Mesodermal cell (in vitro differentiated cells): Measurements from ENCODE around the gene YTHDF1. TPM values are rescaled to one million over a fixed set of nuclear protein-coding genes. Genes with fewer than 3 reads are reported as not detected.

Experiments
- H3K27ac ChIP-seq: 2 replicates; pipeline ENCODE4 v1.7.0; 2013; ENCODE audit warnings: mild to moderate bottlenecking, low read depth, low read length, moderate library complexity; ENCODE audit not compliant: severe bottlenecking
- H3K36me3 ChIP-seq: 2 replicates; pipeline ENCODE4 v1.7.1; 2013; ENCODE audit warnings: mild to moderate bottlenecking, low read length, moderate library complexity; ENCODE audit not compliant: control insufficient read depth, insufficient read depth
- H3K4me1 ChIP-seq: one replicate; pipeline ENCODE4 v1.7.1; 2013; ENCODE audit warnings: mild to moderate bottlenecking, low read length; ENCODE audit not compliant: insufficient read depth, control insufficient read depth, poor library complexity, severe bottlenecking
- H3K4me3 ChIP-seq: 2 replicates; pipeline ENCODE4 v1.7.0; 2013; ENCODE audit warnings: low read length, control low read depth, mild to moderate bottlenecking; ENCODE audit not compliant: insufficient read depth, poor library complexity, severe bottlenecking; ENCODE audit errors: extremely low read depth
- H3K9me3 ChIP-seq: 2 replicates; pipeline ENCODE4 v1.7.1; 2013; ENCODE audit warnings: mild to moderate bottlenecking, low read length, moderate library complexity; ENCODE audit not compliant: control insufficient read depth
- WGBS, 2 experiments: methylation state at CpG; one replicate each; pipeline ENCODE4 v1.1.5; 2013; ENCODE audit warnings: missing lambda C conversion rate in 2 of 2; ENCODE audit not compliant: insufficient coverage in 2 of 2; 5-methylcytosine and 5-hydroxymethylcytosine counted together
- polyA plus RNA-seq, 2 experiments: library from polyadenylated mRNA; stranded (reverse); fragments of 50-300 nt; gene quantifications; one replicate each; pipeline ENCODE4 v1.2.3, GENCODE V29; 2013

YTHDF1 gene
- 36.3 TPM for polyA plus RNA-seq (2013, experiment 1 of 2)
- polyA plus RNA-seq (2013, experiment 2 of 2): 29.8 TPM

DNA sequence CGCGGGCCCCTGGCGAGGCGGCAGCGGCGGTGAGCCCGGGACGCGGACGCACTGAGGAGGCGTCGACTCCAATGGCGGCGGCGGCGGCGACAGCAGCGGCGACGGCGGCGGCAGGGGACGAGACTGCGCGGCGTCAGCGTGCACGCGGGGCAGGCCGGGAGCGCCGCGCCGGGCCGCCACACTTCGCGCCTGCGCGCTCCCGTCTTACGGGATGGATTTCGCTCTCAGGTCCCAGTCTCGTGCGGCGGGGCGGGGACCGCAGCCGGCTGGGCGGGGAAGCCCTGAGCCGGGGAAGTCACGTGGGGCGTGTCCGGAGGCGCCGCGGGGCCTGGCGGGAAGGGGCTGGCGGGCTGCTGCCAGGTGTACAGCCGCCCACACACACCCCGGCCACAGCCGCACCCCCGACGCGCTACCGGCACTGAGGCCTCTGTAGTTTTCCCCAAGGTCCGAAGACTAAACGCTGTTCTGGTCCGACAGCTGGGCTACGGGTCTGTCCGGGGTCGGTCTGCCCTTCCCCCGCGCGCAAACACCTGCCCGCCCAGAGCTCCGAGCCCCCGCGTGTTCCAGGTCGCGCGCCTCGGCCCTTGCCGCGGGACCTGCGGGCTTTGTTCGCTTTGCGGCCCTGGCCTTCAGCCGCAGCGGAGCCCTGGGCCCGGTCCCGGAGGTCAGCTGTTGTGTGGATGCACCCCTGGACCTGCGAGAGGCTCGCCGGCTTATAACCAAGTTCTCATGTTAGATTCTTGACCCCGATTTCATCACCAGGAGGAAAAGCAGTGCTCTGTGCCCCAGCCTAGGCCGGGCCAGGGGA lies at the start of gene YTHDF1:
TSS of gene YTHDF1 (minus strand) at position 91 of the 808 bp plus-strand sequence. CDS start 239 bp downstream, outside the sequence.
- peak within 1 kb of the TSS; percentile 78 for H3K27ac ChIP-seq
- peaks cover 38% of the 10 kb centered on the region for H3K36me3 ChIP-seq
- WGBS, 2 experiments: 3 to 4% methylated on average over 75 to 89 of the region's 96 CpGs

DNA sequence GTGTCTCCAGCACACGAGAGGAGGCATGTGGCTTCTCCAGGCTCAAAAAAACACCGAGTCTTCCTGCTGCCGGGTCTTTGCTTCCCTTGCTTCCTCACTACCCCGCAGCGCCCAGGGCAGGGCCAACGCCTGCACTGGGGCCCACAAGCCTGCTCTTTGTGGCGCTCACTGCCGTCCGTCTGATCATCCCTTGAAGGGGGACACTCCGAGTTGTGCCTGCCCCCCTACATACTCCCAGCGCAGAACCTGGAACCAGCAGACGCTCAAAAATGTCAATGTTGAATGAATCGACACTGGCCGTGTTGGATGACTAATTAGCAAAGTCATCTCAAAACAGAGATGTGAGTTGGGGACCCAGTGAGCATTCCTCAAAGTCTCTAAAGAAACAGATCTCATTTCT lies 48.6 kb upstream of the YTHDF1 start:
- no peaks in the 10 kb centered on the region for H3K36me3 ChIP-seq
- no peak overlapping the region for H3K27ac ChIP-seq
- peaks cover 41% of the 10 kb centered on the region for H3K4me1 ChIP-seq
- no peak overlapping the region for H3K4me3 ChIP-seq
- H3K9me3 ChIP-seq: no peaks in the 10 kb centered on the region
- 83 to 84% methylated on average over 14 of the region's 14 CpGs for WGBS, 2 experiments

More for the DNA sequence above, at the start of gene YTHDF1:
- peak within 1 kb of the TSS; percentile 96 for H3K4me3 ChIP-seq
- no peaks in the 10 kb centered on the region for H3K9me3 ChIP-seq
- H3K4me1 ChIP-seq: peaks cover 16% of the 10 kb centered on the region

DNA sequence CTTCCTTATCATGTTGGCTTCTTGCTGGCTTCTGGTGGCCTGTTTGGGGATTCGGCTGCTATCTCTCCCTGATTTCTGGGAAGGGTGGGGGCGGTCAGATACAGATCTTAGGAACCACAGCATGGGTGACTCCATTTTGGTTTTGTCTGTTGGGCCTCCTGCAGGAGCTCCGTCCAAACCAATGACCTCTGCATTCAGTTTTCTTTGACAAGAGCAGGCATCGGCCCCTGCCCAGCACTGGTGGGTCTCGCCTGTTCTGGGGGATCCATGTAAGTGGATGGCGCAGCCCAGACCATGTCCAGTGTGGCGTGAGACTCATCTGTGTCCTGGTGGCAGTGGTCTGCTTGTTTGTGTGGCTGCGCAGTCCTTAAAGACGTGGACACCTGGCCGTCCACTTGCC lies 48.1 kb upstream of the YTHDF1 start:
- Histone ChIP-seq H3K36me3 (no peaks in the 10 kb centered on the region), H3K27ac (no peak overlapping the region), H3K9me3 (no peaks in the 10 kb centered on the region), H3K4me3 (no peak overlapping the region), H3K4me1 (peaks cover 42% of the 10 kb centered on the region)
- WGBS, 2 experiments: 92 to 95% methylated on average over 9 to 10 of the region's 10 CpGs

DNA sequence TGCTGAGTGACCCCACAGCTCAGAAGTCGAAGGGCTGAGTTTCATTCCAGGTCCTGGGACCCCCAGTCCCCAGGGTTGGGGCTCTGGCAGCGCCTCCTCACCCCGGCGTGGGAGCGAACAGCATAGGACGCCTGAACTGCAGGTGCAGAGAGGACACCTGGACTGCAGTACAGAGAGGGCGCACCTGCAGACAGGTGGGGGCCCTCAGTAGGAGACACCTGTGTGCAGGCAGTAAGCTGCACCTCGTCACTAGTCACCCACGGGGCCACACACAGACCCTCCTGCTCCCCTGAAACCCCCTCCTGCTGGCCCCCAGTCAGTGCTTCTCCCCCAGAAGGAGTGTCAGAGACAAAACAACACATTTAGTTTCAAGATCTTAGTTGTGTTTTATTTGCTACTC lies 46.9 kb upstream of the YTHDF1 start:
- Histone ChIP-seq H3K27ac (no peak overlapping the region), H3K4me3 (no peak overlapping the region), H3K9me3 (no peaks in the 10 kb centered on the region), H3K36me3 (no peaks in the 10 kb centered on the region), H3K4me1 (peaks cover 40% of the 10 kb centered on the region)
- 96 to 98% methylated on average over 9 of the region's 9 CpGs for WGBS, 2 experiments

DNA sequence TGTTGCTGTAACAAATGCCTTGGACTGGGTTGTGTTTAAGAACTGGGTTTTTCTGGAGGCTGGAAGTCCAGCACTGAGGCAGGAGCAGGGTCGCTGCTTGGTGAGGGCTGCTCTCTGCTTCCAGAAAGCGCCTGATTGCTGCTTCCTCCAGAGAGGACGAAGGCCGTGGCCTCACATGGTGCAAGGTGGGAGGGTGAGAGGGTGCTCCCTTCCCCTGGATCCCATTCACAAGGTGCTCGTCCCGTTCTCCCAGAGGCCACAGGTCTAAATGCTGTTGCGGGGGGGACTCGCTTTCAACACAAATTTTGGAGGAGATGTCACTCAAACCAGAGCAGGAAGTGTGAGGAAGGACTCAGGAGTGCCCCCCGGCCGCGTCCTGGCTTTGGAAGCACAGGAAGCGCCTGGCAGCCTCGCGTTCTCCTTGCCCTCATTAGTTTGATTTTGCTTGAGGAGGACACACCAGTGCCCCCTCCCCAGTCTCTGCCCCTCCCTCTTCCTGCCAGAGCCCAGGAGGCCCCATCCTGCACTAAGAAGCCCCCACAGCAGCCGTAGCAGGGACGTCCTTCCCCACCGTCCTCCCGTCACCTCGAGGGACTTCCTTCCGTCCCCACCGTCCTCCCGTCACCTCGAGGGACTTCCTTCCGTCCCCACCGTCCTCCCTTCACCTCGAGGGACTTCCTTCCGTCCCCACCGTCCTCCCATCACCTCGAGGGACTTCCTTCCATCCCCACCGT lies 46.0 kb upstream of the YTHDF1 start:
- Histone ChIP-seq H3K27ac (peak overlapping the region; percentile 62), H3K36me3 (no peaks in the 10 kb centered on the region), H3K4me1 (peaks cover 36% of the 10 kb centered on the region), H3K9me3 (no peaks in the 10 kb centered on the region), H3K4me3 (no peak overlapping the region)
- WGBS, 2 experiments: 81 to 84% methylated on average over 24 of the region's 30 CpGs

DNA sequence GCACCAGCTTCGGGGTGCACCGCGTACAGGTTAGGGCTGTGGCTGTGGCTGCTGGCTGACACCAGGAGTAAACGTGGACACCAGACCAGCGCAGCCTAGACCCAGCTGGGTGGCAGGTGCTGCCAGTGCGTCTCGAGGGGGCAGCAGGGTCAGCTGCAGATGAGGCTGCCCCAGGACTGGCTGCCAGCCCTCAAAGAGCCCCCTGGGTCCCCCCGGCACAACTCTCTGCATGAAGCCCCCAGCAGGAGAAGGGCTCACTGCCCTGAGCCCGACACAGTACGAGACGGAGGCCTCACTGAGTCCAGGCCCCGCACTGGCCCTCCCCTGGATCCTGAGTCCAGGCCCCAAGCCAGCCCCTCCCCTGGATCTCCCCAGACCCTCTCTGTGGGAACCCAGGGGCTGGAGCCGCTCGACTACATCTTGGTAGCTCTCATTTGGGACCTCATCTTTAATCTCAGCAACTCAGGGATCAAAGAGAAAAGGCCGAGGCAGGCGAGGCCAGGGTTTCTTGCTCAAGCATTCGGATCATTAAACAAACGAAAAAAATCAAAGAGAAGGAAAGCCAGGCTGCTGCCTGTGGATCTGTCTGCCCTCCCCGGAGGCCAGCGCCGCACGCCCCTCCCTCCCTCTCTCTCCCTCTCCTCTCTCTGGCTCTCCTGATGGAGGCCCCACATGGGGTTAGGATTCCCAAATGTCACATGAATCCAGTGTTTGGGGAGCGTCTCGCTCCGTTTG lies 45.3 kb upstream of the YTHDF1 start:
- H3K4me3 ChIP-seq: no peak overlapping the region
- WGBS, 2 experiments: 61 to 67% methylated on average over 18 of the region's 25 CpGs
- H3K9me3 ChIP-seq: no peaks in the 10 kb centered on the region
- peaks cover 34% of the 10 kb centered on the region for H3K4me1 ChIP-seq
- H3K36me3 ChIP-seq: no peaks in the 10 kb centered on the region
- peak overlapping the region; percentile 62 for H3K27ac ChIP-seq

DNA sequence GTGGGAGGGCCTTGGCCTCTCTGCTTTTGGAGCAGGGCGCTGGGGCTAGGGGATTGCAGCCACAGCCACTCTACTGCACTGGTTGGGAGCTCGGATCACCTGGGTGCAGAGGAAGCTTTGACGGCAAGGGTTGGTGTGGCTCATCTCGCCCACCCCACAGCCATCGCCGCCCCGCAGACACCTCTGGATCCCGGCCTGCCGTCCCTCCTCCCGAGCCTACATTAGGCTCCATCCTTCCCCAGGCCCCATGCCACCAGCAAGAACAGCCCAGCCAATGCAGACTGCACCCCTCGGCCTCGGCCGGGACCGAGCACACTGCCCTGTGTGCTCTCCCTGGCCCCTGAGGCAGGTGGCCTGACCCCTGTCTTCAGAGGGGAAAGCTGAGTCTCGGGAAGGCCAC lies 44.6 kb upstream of the YTHDF1 start:
- H3K4me1 ChIP-seq: peaks cover 33% of the 10 kb centered on the region
- H3K4me3 ChIP-seq: no peak overlapping the region
- WGBS, 2 experiments: 90 to 92% methylated on average over 11 to 15 of the region's 15 CpGs
- H3K36me3 ChIP-seq: no peaks in the 10 kb centered on the region
- H3K27ac ChIP-seq: no peak overlapping the region
- H3K9me3 ChIP-seq: no peaks in the 10 kb centered on the region

DNA sequence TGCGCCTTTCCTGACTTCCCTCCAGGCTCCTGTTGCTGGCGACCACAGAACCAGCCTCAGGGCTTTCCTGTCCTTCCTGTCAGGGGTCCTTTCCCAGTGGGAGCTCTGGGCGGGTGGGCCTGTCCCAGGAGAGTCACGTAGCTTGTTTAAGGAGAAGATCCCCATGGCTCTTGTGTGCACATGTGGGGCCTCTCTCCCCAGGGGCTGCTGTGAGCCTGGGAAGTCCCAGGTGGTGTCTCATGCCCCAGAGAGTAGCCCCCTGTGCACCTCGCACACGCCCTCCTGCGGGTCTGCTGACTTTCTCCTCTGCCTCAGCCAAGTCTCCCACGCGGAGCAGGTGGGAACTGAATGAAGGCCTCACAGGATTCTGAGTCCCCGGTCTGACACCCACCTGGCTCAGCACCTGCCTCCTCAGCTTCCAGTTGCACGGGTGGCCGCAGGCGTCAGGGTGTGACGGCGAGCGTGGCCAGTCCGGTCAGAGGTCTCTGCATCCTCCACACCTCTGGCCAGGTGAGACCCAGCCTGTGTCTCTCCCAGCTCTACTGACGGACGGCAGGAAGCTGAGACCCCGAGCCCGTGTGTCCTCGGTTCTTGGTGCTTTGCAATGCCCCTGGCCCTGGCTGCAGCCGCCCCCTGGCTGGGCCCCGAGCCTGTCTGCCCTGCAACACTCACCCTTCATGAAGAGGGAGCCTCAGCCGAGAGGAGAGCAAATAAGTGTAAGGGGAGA lies 44.0 kb upstream of the YTHDF1 start:
- H3K4me3 ChIP-seq: no peak overlapping the region
- H3K27ac ChIP-seq: no peak overlapping the region
- H3K4me1 ChIP-seq: peaks cover 33% of the 10 kb centered on the region
- WGBS, 2 experiments: 92 to 93% methylated on average over 15 to 22 of the region's 25 CpGs
- H3K36me3 ChIP-seq: no peaks in the 10 kb centered on the region
- no peaks in the 10 kb centered on the region for H3K9me3 ChIP-seq

DNA sequence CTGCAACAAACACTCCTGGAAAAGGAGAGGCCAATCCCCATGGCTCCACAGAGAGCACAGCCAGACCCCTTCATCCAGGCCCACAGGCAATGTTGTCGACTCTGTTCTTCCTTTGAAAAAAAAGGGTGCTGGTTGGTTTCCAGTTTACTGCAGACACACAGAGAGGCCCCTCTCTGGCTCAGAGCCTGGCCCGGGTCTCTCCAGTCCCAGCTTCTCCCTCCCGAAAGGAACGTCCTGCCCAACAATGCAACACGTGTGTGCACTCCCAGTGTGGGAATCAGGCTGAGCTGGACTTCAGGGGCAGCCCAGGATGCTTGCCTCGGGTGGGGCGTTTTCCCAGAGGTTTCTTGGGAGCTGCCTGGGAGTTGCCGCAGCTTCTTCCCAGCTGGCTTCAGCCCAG lies 42.9 kb upstream of the YTHDF1 start:
- Histone ChIP-seq H3K4me3 (no peak overlapping the region), H3K36me3 (no peaks in the 10 kb centered on the region), H3K4me1 (peaks cover 29% of the 10 kb centered on the region), H3K9me3 (no peaks in the 10 kb centered on the region), H3K27ac (no peak overlapping the region)
- WGBS, 2 experiments: 84 to 86% methylated on average over 7 to 8 of the region's 8 CpGs

DNA sequence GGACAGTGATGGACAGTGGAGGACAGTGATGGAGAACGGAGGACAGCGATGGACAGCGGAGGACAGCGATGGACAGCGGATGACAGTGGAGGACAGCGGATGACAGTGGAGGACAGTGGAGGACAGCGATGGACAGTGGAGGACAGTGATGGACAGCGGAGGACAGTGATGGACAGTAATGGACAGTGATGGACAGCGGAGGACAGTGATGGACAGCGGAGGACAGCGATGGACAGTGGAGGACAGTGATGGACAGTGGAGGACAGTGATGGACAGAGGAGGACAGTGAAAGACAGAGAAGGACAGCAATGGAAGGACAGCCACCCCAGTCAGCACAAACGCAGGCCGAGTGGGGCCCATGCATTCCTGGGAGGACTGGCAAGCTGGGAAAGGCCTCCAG lies 41.7 kb upstream of the YTHDF1 start:
- Histone ChIP-seq H3K27ac (no peak overlapping the region), H3K4me1 (peaks cover 32% of the 10 kb centered on the region), H3K9me3 (no peaks in the 10 kb centered on the region), H3K36me3 (no peaks in the 10 kb centered on the region), H3K4me3 (no peak overlapping the region)
- 89 to 93% methylated on average over 10 to 12 of the region's 13 CpGs for WGBS, 2 experiments
